GM19240 (cell line): ENCODE results near the gene TM9SF1.
"Not testable (repeated sequence)": the region's sequence is repeated elsewhere in the genome, so short reads cannot be mapped to it uniquely, and the experiment has no call there.

Experiments used
- DNase-seq: peaks from one replicate; pipeline ENCODE4 v3.0.0; 2011; ENCODE audit warnings: low spot score; ENCODE audit not compliant: insufficient read length

The TM9SF1 gene

DNA sequence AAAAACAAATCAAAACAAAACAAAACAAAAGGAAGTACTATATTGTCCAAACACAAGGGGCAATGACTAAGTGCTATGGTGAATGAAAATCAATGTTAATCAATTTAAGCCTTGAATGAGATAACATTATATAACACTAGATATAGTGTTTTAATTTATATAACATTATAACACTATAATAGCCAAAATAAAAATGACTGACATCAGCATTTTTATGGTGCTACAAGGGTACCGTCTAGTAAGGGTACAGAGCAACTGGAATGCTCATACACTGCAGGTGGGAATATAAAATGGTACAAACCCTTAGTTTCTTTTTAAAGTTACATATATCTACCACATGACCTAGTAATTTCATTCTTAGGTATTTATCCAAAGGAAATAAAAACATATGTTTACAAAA is 31.2 kb upstream of the TM9SF1 start:
- DNase-seq = no peak

- no peak for DNase-seq
Observed at GRCh38 chr14:24224618-24225071, 29.4 kb upstream of the TM9SF1 start.

- DNase-seq = not testable (repeated sequence)
Observed at GRCh38 chr14:24222987-24223386, 27.7 kb upstream of the TM9SF1 start.

- no peak for DNase-seq
Observed at GRCh38 chr14:24219521-24219920, 24.3 kb upstream of the TM9SF1 start.

DNA sequence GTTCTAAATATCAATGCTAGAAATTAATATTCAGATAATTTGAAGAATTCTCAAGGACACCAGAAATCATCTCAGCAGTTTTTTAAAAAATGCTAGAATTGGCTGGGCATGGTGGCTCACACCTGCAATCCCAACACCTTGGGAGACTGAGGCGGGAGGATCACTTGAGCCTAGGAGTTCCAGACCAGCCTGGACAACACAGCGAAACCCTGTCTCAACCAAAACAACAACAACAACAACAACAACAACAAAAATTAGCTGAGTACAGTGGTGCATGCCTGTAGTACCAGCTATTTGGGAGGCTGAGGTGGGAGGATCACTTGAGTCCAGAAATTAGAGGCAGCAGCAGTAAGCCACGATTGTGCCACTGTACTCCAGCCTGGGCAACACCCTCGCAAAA is 23.8 kb upstream of the TM9SF1 start:
- no peak for DNase-seq

GRCh38 chr14:24216876-24217275 is 21.6 kb upstream of the TM9SF1 start:
- DNase-seq = not testable (repeated sequence)

DNA sequence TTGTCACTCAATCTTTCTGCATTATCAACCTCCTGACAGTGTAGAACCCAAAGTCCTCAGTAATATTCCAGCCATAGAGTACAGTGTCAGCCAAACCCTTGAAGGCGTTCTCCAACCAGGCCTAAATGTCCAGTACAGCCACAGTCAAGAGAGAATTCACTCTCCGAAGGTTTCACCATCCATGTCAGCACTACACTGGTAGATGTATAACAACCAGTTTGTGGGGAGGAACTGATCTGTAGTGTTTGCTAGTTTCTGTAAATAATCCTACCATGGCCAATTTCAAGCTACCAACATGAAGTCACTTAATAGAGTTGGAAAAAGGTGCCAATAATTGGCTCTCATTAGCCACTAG is 21.1 kb upstream of the TM9SF1 start:
- DNase-seq = no peak

DNA sequence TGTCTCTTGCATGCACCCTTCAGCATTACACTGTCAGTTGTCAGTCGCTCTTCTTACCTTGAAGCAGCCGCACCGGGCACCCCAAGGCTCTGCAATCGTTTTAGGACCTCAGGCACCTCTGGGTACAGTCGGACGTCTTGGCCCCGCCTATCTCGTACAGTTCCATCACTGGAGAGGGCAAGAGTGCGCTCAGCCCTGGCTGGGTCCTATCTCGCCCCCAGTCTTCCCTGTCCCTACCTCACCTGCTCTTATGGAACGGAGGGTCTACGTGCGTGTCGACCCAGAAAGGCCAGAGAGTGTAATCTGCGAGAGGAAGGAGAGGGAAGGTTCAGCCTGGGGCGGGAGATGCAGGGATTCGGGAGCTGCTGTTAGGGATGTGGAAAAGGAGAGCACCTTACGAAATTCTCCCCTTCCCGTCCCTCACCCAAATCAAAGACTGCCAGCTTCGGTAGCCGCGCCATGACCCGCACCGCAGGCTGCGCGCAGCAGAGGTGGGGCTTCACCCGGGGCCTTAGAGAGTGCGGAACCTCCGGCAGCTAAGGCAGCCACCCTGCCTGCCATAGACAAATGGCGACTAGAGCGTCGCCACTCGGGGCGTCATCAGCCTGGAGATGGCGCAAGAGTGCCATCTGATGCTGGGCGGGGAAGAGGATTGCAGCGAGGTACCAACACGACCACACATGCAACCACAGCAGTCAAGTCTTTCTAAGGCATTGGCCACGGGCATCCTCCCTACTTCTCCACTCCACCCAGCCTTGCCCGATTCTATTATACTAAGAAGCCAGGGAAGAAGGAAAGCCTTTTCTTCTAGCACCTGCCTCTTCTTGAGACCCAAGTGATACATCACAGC is 20.5 kb upstream of the TM9SF1 start, which contains the start of gene MDP1:
Gene MDP1 (minus strand): TSS at position 572 of the 850 bp plus-strand sequence. CDS start 111 bp downstream, at position 461.
- DNase-seq = peak; percentile 84

DNA sequence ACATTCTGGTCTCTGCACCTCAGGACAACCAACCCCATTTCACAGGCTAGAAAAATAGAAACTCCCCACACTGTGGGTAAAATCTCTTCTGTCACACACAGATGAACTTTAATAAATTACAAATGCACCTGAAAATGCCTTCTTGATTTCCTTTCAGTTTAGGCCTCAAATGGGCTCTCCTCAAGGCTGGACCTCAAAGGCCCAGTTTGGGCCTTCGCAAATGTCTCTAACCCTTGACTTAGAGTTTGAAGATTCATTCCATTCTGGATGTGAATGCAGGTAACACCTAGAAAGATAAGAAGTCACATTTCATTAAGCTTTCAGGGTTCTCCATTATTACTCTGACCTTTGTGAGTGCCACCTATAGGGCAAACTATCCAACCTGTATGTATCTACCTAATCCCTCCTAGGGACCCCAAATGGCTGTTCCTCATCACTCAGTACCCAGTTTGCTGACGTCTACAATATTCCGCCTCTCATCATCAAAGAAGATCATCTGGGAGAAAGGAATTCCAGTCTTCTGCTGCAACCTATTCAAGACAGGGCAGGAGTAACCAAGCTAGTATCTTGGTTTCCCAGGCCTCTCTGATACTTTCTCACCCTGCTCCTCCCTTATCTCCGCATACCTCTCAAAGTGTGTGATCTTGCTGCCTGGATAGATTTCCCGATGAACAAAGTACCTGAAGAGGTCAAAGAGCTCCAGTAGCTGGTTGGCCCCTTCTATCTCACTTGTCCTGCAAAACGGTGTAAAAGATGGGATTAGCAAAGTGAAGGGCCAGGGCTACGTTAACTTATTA is 18.8 kb upstream of the TM9SF1 start:
- DNase-seq = no peak

DNA sequence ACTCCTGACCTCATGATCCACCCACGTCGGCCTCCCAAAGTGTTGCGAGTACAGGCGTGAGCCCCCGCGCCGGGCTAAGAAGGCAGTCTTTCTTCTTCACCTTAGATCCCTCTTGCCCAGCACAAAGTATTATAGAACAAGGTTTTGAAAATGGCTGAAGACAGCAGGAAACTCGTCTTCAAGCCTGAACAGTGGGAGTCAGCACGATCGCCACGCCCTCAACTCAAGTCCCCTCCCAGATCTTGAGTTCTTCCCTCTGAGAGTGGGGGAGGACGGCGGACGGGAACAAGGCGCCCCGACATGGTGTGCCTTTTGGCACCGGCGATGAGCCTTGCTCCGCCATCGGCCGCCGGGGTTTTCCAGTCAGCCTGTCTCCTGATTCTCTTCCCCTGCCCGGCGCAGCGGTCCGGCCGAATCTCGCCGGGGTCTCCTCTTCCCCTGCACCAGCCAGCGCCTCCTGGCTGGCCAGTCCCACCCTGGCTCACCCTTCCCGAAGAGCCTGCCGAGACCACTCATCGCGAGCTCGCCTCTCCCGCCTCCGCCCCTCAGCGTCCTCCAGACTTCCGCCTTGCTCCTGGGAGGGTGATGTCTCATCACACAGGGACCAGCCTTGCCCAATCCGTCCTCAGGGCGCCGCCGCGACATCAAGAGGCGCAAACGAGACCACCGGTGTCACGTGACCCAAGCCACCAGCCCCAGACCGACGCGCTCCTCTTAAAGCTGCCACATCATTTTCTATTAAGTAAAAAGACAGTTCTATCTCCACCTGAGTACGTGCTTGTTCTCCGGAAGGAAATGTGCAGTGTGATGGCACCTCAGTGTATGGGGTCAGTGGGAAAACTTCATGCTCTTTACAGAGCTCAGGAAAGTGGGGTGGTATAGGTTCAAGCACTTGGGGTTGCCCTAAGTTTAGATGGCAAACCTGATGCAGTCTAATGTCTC is 18.0 kb upstream of the TM9SF1 start, which contains the start of gene CHMP4A:
Gene CHMP4A (minus strand): TSS at position 565 of the 942 bp plus-strand sequence. CDS start 49 bp downstream, at position 516.
- DNase-seq = peak; percentile 90

- no peak for DNase-seq
Observed at GRCh38 chr14:24211311-24211710, 16.1 kb upstream of the TM9SF1 start.

GRCh38 chr14:24207625-24208024 is 12.4 kb upstream of the TM9SF1 start:
- no peak for DNase-seq

GRCh38 chr14:24207104-24207551 is 11.9 kb upstream of the TM9SF1 start:
- DNase-seq = no peak

GRCh38 chr14:24206260-24207103 is 11.2 kb upstream of the TM9SF1 start:
- no peak for DNase-seq

DNA sequence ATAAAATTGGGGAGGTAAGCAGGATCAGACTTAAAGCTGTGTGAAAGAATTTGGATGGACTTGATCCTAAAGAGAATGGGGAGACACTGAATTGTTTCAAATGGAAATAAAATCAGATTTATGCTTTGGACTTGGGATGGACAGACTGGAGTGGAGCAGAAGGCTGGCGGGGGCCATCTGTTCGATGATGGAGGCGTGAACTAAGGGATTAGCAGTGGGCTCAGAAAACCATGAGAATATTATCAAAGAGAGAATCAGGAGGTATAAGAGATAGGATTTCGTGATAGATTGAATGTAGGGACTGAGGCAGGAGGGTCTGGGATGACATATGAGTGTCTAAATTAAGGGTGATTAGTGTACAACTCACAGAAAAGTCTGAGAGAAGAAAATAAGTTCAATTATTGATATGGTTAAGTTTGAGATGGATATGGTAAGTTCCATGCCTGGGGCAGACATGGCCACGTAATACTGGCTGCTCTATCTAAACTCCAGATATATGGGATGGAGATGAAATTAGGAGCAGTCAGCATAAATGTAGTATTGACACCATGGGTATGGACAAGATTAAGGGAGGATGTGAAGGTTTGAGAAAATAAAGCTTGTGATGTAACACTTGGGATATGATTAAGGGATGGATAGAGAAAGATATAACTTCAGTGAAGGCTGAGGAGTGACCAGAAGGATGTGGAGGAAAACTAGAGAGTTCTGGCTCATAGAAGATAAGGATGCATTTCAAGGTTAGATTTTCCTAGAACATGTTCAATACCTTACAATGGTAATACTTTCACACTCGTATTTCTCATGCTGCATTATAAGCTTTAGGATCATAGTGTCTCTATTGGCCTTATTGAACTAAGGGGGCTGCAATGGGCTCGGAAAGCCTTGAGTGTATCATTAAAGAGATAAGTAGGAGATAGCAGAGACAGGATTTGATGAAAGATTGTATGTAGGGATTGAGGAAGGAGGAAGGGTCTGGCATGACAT is 9.2 kb upstream of the TM9SF1 start:
- DNase-seq = no peak

GRCh38 chr14:24203249-24203886 is 8.1 kb upstream of the TM9SF1 start:
- not testable (repeated sequence) for DNase-seq

DNA sequence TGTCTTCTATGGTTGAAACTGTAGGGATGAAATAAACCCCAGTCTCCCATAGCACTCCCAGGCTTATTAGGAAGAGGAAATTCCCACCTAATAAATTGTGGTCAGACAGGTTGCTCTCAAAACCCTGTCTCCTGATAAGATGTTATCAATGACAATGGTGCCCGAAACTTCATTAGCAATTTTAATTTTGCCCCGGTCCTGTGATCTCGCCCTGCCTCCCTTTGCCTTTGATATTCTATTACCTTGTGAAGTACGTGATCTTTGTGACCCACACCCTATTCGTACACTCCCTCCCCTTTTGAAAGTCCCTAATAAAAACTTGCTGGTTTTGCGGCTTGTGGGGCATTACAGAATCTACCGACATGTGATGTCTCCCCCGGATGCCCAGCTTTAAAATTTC is 7.3 kb upstream of the TM9SF1 start:
- not testable (repeated sequence) for DNase-seq

DNA sequence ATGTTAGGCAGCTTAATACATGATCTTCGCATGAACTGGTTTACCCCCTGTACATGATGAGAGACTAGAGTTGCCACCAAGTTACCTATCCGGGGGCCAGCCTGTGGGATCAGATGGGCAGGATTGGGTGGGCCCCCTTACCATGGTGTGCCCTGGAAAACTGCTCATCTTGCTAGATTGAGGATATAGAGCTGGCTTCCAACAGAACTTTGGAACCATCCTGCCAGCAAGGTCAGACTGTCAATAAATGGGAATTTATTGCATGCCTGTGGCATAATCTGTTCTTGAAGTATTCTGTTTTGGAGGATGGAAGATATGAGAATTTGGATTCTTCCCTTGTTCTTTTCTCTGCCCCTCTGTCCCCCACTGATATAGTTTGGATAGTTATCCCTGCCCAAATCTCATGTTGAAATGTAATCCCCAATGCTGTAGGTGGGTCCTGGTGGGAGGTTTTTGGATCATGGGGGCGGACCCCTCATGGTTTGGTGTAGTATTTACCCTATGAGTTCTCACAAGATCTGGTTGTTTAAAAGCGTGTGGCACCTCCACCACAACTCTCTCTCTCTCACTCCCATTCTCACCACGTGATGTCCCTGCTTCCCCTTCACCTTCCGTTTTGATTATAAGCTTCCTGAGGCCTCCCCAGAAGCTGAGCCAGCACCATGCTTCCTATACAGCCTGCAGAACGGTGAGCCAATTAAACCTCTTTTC is 3.7 kb upstream of the TM9SF1 start:
- DNase-seq = no peak
